Activated CD4-positive, alpha-beta memory T cell treated with anti-CD3 and anti-CD28 coated beads, Interleukin-2, amount 10 ng/mL, durations not matched to agents 7 days and 5 days (primary cell): ENCODE measurements around the gene PECR. TPM values are rescaled to one million over a fixed set of nuclear protein-coding genes. Genes with fewer than 3 reads are reported as not detected.

Experiments used
- CTCF ChIA-PET: fragments of 350-600 bp; sonication (Branson Sonifier 250); formaldehyde crosslinking; loops from one replicate; lab custom pipeline; 2021; ENCODE audit warnings: antibody characterized with exemption, inconsistent platforms; lab: Charles Lee
- POLR2A ChIA-PET: fragments of 350-600 bp; sonication (Branson Sonifier 250); formaldehyde crosslinking; loops from one replicate; lab custom pipeline; 2021; ENCODE audit warnings: antibody characterized with exemption; lab: Charles Lee
- DNase-seq: peaks from one replicate; pipeline ENCODE4 v3.0.0-alpha.2; 2020
- H3K27ac Mint-ChIP-seq: one replicate; pipeline ENCODE4 v1.8.0; 2021; ENCODE audit warnings: mild to moderate bottlenecking, mixed read lengths
- H3K27me3 Mint-ChIP-seq: one replicate; pipeline ENCODE4 v1.8.0; 2021; ENCODE audit warnings: mixed read lengths
- H3K36me3 Mint-ChIP-seq: one replicate; pipeline ENCODE4 v1.8.0; 2021; ENCODE audit warnings: low read depth, mixed read lengths
- H3K4me1 Mint-ChIP-seq: one replicate; pipeline ENCODE4 v1.8.0; 2021; ENCODE audit warnings: mixed read lengths
- H3K4me3 Mint-ChIP-seq: one replicate; pipeline ENCODE4 v1.8.0; 2021; ENCODE audit warnings: mild to moderate bottlenecking, mixed read lengths
- H3K9me3 Mint-ChIP-seq: one replicate; pipeline ENCODE4 v1.8.0; 2021; ENCODE audit warnings: mixed read lengths
- total RNA-seq, 2 experiments: library from RNA; stranded (reverse); gene quantifications; one replicate each; pipeline ENCODE4 v1.2.3, GENCODE V29; 2021

The PECR gene
- total RNA-seq, 2 experiments from 2014 or later: 32.5 to 34.7 TPM

DNA sequence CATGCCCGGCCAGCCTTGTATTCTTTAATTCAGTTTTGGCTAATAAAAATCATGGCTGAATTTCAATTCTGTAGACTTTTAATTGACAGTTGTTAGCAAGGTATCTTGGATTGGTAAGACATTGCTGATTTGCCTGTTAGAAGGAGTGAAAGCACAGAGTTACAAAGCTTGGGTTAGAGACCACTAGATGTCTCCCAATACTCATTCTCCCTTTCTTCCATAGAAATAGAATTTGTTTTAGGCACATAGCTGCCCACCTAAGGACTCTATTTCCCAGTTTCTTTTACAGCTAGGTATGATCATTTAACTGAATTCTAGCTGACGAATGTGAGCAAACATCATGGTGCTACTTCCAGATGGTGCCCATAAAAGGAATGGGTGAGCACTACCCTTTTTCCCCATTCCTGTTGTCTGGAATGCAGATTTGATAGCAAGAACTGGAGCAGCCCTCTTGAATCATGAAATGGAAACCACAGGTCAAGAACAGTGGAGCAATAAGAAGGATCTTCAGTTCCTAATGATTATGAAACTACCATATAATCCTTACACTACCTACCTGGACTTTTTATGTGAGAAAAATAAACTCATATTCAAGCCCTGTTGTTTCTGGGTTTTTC is 17.5 kb downstream of the PECR start:
- H3K27ac Mint-ChIP-seq: no peak overlapping the region
- peaks cover 10% of the 10 kb centered on the region for H3K4me1 Mint-ChIP-seq
- CTCF ChIA-PET: interaction anchor here (0.8 to 2.2 kb wide), 2 partner anchors 17 to 59 kb away, joined by 3 to 4 read pairs; partner anchors contain the start of genes PECR and TMEM169
- DNase-seq: no peak
- H3K9me3 Mint-ChIP-seq: peaks cover 1% of the 10 kb centered on the region
- H3K36me3 Mint-ChIP-seq: peaks cover 40% of the 10 kb centered on the region
- H3K27me3 Mint-ChIP-seq: no peaks in the 10 kb centered on the region
- POLR2A ChIA-PET: no interaction called here
- no peak overlapping the region for H3K4me3 Mint-ChIP-seq

DNA sequence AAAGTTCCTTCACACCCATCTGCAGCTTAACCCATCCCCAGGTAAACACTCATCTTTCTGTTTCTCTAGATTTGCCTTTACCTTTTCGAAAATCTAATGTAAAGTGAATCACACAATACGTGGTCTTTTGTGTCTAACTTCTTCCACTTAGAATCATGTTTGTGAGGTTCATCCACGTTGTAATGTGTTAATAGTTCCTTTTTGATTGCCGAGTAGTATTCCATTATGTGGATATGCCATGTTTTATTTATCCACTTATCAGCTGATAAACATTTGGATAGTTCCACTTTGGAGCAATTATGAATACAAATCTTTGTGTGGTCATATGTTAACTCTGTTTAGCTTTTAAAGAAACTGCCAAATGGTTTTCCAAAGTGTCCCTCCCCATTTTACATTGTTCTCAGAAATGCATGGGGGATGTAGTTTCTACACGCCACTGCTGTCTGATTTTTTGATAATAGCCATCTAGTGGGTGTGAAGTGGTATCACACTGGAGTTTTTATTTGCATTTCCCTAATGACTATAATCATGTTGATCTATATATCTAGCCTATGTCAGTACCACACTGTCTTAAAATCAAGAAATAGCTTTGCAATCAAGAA is 22.3 kb downstream of the PECR start:
- Mint-ChIP-seq H3K27me3 (no peaks in the 10 kb centered on the region), H3K36me3 (peaks cover 51% of the 10 kb centered on the region), H3K4me3 (no peak overlapping the region), H3K4me1 (peaks cover 41% of the 10 kb centered on the region), H3K9me3 (peaks cover 2% of the 10 kb centered on the region), H3K27ac (no peak overlapping the region)
- ChIA-PET CTCF (interaction anchor here (0.7 to 3.8 kb wide), 14 partner anchors 9 to 109 kb away, joined by 3 to 32 read pairs (median 6); partner anchors contain the start of genes PECR, TMEM169 and XRCC5), POLR2A (interaction anchor here (1.0 to 3.6 kb wide), 5 partner anchors 14 to 54 kb away, joined by 3 to 33 read pairs (median 4); partner anchors contain the start of genes PECR, TMEM169 and XRCC5)
- no peak for DNase-seq

DNA sequence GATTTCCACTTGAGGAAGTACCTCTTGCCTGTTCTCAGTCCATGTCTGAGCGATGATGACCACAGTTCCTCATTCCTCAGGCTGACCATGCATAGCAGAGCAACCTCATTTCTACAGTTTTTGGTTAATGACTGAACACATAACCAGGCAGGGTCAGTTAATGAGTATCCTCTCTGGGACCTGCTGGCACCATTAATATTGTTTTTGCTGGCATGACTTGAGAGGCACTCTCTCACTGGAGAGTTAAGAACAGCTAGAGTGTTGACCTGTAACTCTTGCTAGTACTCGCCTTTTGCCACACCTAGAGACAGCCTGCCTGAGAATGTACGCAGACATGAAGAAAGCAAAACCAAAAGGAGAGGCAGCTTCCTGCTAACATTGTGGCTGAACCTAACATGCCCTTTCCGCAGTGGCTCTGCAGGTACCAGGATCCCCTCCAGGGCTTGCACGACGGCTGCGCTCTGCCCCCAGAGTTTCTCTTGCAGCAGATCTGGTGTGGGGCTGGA is 23.9 kb downstream of the PECR start:
- POLR2A ChIA-PET: interaction anchor here (1.4 to 3.6 kb wide), 4 partner anchors 16 to 53 kb away, joined by 4 to 33 read pairs (median 10); partner anchors contain the start of genes PECR, TMEM169 and XRCC5
- DNase-seq: peak; percentile 71

DNA sequence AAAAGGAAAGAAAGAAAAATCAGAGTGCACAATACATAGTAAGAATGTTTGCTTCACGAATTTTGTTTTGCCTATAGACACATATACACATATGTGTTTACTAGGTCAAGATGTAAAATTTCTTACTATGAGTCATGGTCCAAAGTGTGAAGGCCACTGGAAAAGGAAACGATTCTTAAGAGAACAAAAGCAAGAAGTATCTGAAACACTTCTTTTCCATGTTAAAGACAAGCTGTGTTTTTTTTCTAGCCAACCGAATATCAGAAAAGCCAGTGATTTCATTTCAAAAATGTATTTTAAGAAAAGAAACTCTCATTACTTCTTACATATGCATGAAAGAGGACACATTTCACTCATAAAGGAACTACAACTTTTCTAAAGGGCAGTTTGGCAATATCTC is 24.9 kb downstream of the PECR start:
- Mint-ChIP-seq H3K27ac (peak overlapping the region; percentile 95), H3K27me3 (no peaks in the 10 kb centered on the region), H3K4me3 (no peak overlapping the region), H3K36me3 (peaks cover 36% of the 10 kb centered on the region), H3K9me3 (peaks cover 2% of the 10 kb centered on the region), H3K4me1 (peaks cover 41% of the 10 kb centered on the region)
- POLR2A ChIA-PET: interaction anchor here (3.6 kb wide), 1 partner anchor 26 kb away, joined by 33 read pairs; the partner anchor contains the start of genes PECR and TMEM169
- no peak for DNase-seq
- CTCF ChIA-PET: interaction anchor here (1.3 to 3.8 kb wide), 6 partner anchors 11 to 57 kb away, joined by 4 to 32 read pairs (median 6); partner anchors contain the start of gene XRCC5

More for the DNA sequence above, 23.9 kb downstream of the PECR start:
- peaks cover 41% of the 10 kb centered on the region for H3K4me1 Mint-ChIP-seq
- peaks cover 45% of the 10 kb centered on the region for H3K36me3 Mint-ChIP-seq
- peaks cover 2% of the 10 kb centered on the region for H3K9me3 Mint-ChIP-seq
- peak overlapping the region; percentile 64 for H3K4me3 Mint-ChIP-seq
- CTCF ChIA-PET: interaction anchor here (1.0 to 3.8 kb wide), 9 partner anchors 12 to 57 kb away, joined by 3 to 32 read pairs (median 5); partner anchors contain the start of gene XRCC5
- peak overlapping the region; percentile 95 for H3K27ac Mint-ChIP-seq
- H3K27me3 Mint-ChIP-seq: no peaks in the 10 kb centered on the region

DNA sequence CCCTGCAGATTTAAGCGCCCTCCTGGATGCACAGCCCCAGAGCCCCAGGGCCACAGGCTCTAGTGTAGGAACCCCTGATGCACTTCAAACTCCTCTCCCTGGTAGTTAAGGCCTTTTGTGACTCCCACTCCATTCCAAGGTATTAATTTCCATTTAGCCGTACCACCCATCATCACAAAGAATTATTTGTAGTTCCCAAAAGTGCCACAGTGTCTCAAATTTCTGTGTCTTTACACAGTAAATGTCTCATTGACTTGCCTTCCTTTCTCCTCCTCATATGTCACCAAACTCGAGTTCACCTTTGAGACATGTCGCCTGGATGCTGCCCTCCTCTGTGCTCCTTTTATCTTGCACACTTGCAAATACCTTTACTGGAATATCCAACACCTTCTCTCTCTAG is 25.9 kb downstream of the PECR start:
- H3K27me3 Mint-ChIP-seq: no peaks in the 10 kb centered on the region
- peaks cover 41% of the 10 kb centered on the region for H3K4me1 Mint-ChIP-seq
- no peak for DNase-seq
- peaks cover 2% of the 10 kb centered on the region for H3K9me3 Mint-ChIP-seq
- no peak overlapping the region for H3K4me3 Mint-ChIP-seq
- no peak overlapping the region for H3K27ac Mint-ChIP-seq
- ChIA-PET POLR2A (no interaction called here), CTCF (interaction anchor here (1.5 to 2.4 kb wide), 2 partner anchors 22 to 28 kb away, joined by 4 to 12 read pairs; no protein-coding TSS in a partner anchor)
- peaks cover 36% of the 10 kb centered on the region for H3K36me3 Mint-ChIP-seq

DNA sequence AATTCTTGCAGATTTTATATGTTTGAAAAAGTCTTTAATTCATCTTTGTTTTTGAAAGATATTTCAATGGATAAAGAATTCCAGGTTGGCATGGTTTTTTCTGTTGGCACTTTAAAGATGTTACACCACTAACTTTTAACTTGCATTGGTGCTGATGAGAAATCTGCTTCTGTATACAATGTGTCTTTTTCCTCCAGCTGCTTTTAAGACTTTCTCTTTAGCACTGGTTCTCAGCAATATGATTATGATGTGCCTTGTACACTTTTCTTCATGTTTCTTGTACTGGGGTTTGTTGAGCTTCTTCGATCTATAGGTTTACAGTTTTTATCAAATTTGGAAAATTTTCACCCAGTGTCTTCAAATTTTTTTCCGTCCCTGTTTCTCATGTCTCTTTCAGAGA is 29.2 kb downstream of the PECR start:
- Mint-ChIP-seq H3K9me3 (no peaks in the 10 kb centered on the region), H3K4me1 (peaks cover 18% of the 10 kb centered on the region), H3K36me3 (peaks cover 35% of the 10 kb centered on the region), H3K27ac (no peak overlapping the region), H3K4me3 (no peak overlapping the region), H3K27me3 (no peaks in the 10 kb centered on the region)
- DNase-seq: no peak
- CTCF ChIA-PET: interaction anchor here (0.6 kb wide), 1 partner anchor 18 kb away, joined by 3 read pairs; no protein-coding TSS in a partner anchor
- POLR2A ChIA-PET: no interaction called here

DNA sequence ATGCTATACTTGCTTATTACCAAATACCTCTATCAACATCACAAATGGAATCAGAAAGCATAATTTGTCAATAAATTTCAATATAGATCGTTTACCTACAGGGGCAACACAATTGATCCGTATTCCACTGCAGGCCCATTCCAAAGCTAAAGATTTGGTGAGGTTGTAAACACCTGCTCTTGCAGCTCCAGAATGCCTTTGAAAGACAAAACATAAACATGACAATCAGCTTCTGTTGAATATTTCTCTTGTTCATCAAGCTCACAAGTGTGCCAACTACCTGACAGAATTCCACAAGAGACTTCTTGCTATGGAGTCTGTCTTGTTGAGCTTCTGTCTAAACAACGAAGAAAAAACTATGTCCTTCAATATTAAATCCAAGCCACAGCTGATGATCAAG is 30.3 kb downstream of the PECR start:
- H3K27me3 Mint-ChIP-seq: no peaks in the 10 kb centered on the region
- no peaks in the 10 kb centered on the region for H3K9me3 Mint-ChIP-seq
- POLR2A ChIA-PET: no interaction called here

DNA sequence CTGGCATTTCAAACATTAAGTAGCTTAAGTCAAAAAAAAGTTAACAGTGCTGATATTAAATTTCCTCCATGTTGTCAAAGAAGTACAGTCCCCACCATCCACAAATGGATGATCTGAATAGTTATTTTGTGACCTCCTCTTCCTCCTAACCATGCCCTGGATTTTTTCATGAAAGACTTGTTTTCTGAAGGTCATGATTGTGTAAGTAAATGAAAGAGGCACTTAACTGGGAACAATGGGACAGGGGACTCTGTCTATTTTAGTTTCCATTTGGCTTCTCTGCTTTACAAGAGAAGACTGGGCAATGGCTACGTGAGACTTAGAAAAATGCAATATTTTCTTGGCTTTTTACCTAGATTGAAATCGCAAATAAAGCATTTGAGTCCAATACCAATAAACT is 32.2 kb downstream of the PECR start:
- H3K27ac Mint-ChIP-seq: no peak overlapping the region
- POLR2A ChIA-PET: no interaction called here
- no peaks in the 10 kb centered on the region for H3K9me3 Mint-ChIP-seq
- CTCF ChIA-PET: interaction anchor here (1.8 to 2.7 kb wide), 2 partner anchors 16 to 43 kb away, joined by 4 to 7 read pairs; no protein-coding TSS in a partner anchor
- H3K4me3 Mint-ChIP-seq: no peak overlapping the region
- H3K27me3 Mint-ChIP-seq: no peaks in the 10 kb centered on the region
- H3K36me3 Mint-ChIP-seq: peaks cover 34% of the 10 kb centered on the region
- no peak for DNase-seq
- peaks cover 11% of the 10 kb centered on the region for H3K4me1 Mint-ChIP-seq

More for the DNA sequence above, 30.3 kb downstream of the PECR start:
- CTCF ChIA-PET: interaction anchor here (0.7 to 1.1 kb wide), 6 partner anchors 11 to 152 kb away, joined by 3 read pairs; no protein-coding TSS in a partner anchor
- no peak for DNase-seq
- no peak overlapping the region for H3K4me3 Mint-ChIP-seq
- H3K4me1 Mint-ChIP-seq: peaks cover 9% of the 10 kb centered on the region
- no peak overlapping the region for H3K27ac Mint-ChIP-seq
- H3K36me3 Mint-ChIP-seq: peaks cover 34% of the 10 kb centered on the region

DNA sequence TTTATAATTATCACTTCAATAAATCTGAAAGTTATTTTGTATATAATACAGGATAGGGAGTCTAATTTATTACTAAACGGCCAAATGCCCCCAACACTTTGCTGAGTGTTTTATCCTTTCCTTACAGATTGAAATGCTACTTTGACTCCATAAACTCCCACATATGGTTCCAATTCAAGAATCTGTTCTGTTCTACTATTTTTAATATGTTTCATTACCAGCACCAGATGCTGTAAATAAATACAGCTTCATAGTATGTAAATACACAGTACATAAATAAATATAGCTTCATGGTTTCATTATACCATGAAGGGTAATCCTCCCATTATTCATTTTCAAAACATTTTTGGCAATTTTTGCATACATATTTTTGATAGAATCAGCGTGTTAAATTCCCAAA is 34.2 kb downstream of the PECR start:
- H3K27me3 Mint-ChIP-seq: no peaks in the 10 kb centered on the region
- H3K36me3 Mint-ChIP-seq: peaks cover 45% of the 10 kb centered on the region
- no peak overlapping the region for H3K27ac Mint-ChIP-seq
- ChIA-PET POLR2A (no interaction called here), CTCF (interaction anchor here (0.7 to 2.7 kb wide), 4 partner anchors 11 to 22 kb away, joined by 3 to 7 read pairs (median 5); no protein-coding TSS in a partner anchor)
- no peaks in the 10 kb centered on the region for H3K9me3 Mint-ChIP-seq
- no peak overlapping the region for H3K4me3 Mint-ChIP-seq
- no peak for DNase-seq
- H3K4me1 Mint-ChIP-seq: peaks cover 11% of the 10 kb centered on the region

DNA sequence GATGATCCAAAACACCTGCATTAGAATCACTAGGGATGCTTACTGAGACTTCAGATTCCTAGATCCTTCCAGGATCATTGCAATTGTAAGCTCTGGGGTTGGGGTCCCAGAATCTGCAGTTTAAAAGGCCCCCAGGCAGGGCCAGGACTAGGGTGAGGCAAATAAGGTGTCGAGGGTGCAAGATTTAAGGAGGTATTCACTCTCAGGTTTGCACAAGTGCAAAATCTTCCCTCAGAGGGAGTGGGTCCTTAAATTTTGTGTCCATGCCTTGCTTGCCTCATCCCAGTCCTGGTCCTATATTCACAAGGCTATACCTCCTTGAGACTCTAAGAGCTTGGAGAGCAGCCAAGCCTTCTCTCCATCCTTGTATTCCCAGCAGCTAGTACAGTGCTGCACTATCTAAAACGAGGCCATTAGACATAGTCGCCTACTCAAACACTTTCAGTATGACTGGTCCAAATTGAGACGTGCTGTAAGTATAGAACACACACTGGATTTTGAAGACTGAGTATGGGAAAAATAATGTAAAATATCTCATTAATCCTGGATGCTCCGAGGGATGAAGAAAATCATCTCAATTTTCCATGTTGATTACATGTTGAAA is 36.6 kb downstream of the PECR start:
- POLR2A ChIA-PET: no interaction called here
- DNase-seq: no peak
- CTCF ChIA-PET: interaction anchor here (0.8 to 1.3 kb wide), 7 partner anchors 11 to 66 kb away, joined by 3 to 7 read pairs (median 4); no protein-coding TSS in a partner anchor
- Mint-ChIP-seq H3K4me1 (peaks cover 11% of the 10 kb centered on the region), H3K4me3 (no peak overlapping the region), H3K9me3 (no peaks in the 10 kb centered on the region), H3K27ac (no peak overlapping the region), H3K36me3 (peaks cover 41% of the 10 kb centered on the region), H3K27me3 (no peaks in the 10 kb centered on the region)

DNA sequence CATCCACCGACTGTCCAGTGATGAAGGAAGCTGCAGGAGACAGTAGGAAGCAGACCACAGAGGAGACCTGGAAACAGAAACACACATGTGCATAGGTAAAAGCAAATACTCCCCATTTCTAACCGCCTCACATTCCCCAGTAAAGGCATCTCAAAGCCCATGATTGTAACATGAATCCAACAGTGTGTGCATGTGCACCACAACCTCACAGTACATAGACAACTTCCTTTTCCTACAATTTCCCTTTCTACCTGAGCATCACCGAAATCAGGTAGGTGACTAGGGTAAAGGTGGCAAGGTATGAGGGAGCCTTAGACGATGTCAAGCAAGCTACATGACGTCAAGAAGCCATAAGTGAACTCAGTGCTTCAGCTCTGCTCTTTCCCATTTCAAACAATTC is 37.7 kb downstream of the PECR start:
- no peaks in the 10 kb centered on the region for H3K27me3 Mint-ChIP-seq
- ChIA-PET CTCF (interaction anchor here (1.0 to 1.7 kb wide), 3 partner anchors 10 to 21 kb away, joined by 3 to 5 read pairs (median 4); no protein-coding TSS in a partner anchor), POLR2A (no interaction called here)
- H3K9me3 Mint-ChIP-seq: no peaks in the 10 kb centered on the region
- H3K36me3 Mint-ChIP-seq: peaks cover 46% of the 10 kb centered on the region
- no peak for DNase-seq
- no peak overlapping the region for H3K27ac Mint-ChIP-seq
- H3K4me3 Mint-ChIP-seq: no peak overlapping the region
- peaks cover 11% of the 10 kb centered on the region for H3K4me1 Mint-ChIP-seq

DNA sequence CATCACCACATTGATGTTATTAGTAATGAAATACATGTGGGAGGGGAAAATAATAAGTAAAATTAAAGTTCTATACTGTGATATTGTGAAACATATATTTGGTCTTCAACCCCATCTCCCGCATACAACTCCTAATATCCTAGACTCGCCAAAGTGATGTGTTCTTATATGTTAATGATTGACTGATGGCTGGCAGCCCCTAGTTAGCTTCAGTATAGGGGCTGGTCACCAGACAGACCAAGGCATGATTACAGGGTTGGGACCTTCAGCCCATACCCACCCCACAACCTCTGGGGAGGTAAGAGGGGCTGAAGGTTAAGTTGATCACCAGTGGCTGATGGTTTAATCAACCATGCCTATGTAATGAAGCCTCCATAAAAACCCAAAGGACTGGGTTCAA is 40.2 kb downstream of the PECR start:
- no peak for DNase-seq
- peaks cover 11% of the 10 kb centered on the region for H3K4me1 Mint-ChIP-seq
- peaks cover 44% of the 10 kb centered on the region for H3K36me3 Mint-ChIP-seq
- POLR2A ChIA-PET: interaction anchor here (1.3 kb wide), 1 partner anchor 40 kb away, joined by 3 read pairs; the partner anchor contains the start of genes PECR and TMEM169
- H3K27ac Mint-ChIP-seq: no peak overlapping the region
- H3K9me3 Mint-ChIP-seq: no peaks in the 10 kb centered on the region
- CTCF ChIA-PET: interaction anchor here (0.7 to 1.7 kb wide), 4 partner anchors 9 to 73 kb away, joined by 3 to 6 read pairs (median 3); no protein-coding TSS in a partner anchor
- no peak overlapping the region for H3K4me3 Mint-ChIP-seq
- H3K27me3 Mint-ChIP-seq: no peaks in the 10 kb centered on the region
